HG02642 (cell line): Measurements from ENCODE around the gene ANXA11.

Experiments
- ATAC-seq: cut with Tn5 transposase; IDR thresholded peaks from one replicate; pipeline ENCODE4 v1.9.1; 2021; ENCODE audit warnings: mild to moderate bottlenecking; ENCODE audit not compliant: unreplicated experiment, poor library complexity

The ANXA11 gene

GRCh38 chr10:80167471-80168161 lies 37.7 kb downstream of the ANXA11 start:
- no peak for ATAC-seq

GRCh38 chr10:80166581-80167470 lies 38.5 kb downstream of the ANXA11 start:
- no peak for ATAC-seq

- no peak for ATAC-seq
These were observed 40.2 kb downstream of the ANXA11 start for GRCh38 chr10:80165173-80165572.

- ATAC-seq, result no peak
These were observed 40.7 kb downstream of the ANXA11 start for GRCh38 chr10:80164596-80164995.

- no peak for ATAC-seq
These were observed 41.5 kb downstream of the ANXA11 start for GRCh38 chr10:80163741-80164341.

GRCh38 chr10:80161321-80162083 lies 43.8 kb downstream of the ANXA11 start:
- ATAC-seq, result no peak

- no peak for ATAC-seq
These were observed 44.7 kb downstream of the ANXA11 start for GRCh38 chr10:80160361-80161320.

- no peak for ATAC-seq
These were observed 46.0 kb downstream of the ANXA11 start for GRCh38 chr10:80159166-80159873.

- ATAC-seq, result no peak
These were observed 46.7 kb downstream of the ANXA11 start for GRCh38 chr10:80158598-80159127.

- ATAC-seq, result no peak
These were observed 47.2 kb downstream of the ANXA11 start for GRCh38 chr10:80158126-80158525.

- no peak for ATAC-seq
These were observed 47.8 kb downstream of the ANXA11 start for GRCh38 chr10:80157561-80157960.

- ATAC-seq, result no peak
These were observed 49.1 kb downstream of the ANXA11 start for GRCh38 chr10:80156216-80156615.

GRCh38 chr10:80155696-80156215 lies 49.6 kb downstream of the ANXA11 start:
- ATAC-seq, result no peak

GRCh38 chr10:80154978-80155695 lies 50.2 kb downstream of the ANXA11 start:
- ATAC-seq, result no peak

GRCh38 chr10:80154626-80154977 lies 50.7 kb downstream of the ANXA11 start:
- ATAC-seq, result no peak

GRCh38 chr10:80153460-80153859 lies 51.9 kb downstream of the ANXA11 start:
- ATAC-seq, result no peak

- no peak for ATAC-seq
These were observed 52.5 kb downstream of the ANXA11 start for GRCh38 chr10:80152820-80153219.

GRCh38 chr10:80150172-80150571 lies 55.2 kb downstream of the ANXA11 start:
- no peak for ATAC-seq
